GM18498 (cell line): ENCODE measurements around the gene IZUMO3.
"Not testable (repeated sequence)": the region's sequence is repeated elsewhere in the genome, so short reads cannot be mapped to it uniquely, and the experiment has no call there.

Experiments used
- ATAC-seq: cut with Tn5 transposase; IDR thresholded peaks from one replicate; pipeline ENCODE4 v1.9.1; 2021; ENCODE audit warnings: mild to moderate bottlenecking, moderate library complexity; ENCODE audit not compliant: unreplicated experiment

The IZUMO3 gene, protein sequence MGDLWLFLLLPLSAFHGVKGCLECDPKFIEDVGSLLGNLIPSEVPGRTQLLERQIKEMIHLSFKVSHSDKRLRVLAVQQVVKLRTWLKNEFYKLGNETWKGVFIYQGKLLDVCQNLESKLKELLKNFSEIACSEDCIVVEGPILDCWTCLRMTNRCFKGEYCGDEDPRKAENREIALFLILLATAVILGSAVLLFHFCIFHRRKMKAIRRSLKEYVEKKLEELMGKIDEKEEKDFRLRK

DNA sequence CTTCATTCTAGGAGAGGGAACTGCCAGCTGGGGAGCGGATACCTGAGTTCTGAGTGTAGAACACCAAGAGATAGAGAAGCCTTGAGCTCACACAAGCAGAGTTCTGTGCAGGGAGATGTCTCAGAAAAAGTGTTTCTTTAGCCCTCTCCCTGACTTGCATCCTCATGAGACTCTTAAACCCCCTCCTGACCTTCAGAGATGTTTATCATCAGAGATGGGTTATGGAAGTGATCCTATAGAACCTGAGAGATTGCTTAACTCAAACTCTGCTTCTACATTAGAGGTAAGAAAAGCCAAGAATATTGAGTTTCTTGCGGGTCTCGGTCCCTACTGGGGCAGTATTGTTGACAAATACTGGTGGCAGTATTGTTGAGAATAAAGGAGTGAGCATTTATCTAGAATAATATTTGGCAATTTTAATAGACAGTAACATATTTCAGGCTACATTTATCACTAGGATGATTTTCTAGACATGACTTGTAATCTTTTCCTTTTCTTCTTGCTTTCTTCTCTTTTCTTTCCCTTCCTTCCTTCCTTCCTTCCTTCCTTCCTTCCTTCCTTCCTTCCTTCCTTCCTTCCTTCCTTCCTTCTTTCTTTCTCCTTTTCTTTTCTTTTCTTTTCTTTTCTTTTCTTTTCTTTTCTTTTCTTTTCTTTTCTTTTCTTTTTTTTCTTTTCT, at the start of gene IZUMO3:
TSS of gene IZUMO3 (minus strand) at position 51 of the 676 bp plus-strand sequence. CDS start 248 bp downstream, outside the sequence.
- no peak for ATAC-seq

DNA sequence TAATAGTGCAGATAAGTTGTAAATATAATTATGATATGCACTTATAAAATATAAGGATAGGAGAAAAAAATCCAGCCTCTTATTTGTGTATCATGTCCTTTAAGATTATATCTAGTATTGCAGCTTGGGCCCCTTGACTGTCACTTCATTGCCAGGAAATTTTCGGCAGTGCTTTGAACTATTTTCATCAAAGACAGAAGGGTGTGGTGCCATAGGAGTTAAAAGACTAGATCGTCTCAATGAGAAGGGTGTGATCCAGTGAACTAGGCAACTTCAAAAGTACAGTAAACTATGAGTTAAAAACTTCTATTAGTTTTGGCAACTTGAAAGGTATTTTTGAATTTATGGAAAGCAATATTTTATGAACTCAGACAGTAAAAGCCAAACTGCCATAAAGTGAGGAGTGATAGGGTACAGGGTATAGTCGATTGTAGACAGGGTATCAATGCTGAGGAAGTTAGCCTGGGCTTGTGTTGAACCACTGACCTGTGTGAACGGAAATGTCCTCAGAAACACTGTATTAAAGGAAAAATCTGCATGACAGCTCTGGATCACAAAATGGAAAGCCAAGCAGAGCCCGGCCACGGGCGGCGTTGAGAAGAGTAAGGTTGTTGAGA, 48.6 kb upstream of the IZUMO3 start:
- ATAC-seq = no peak

DNA sequence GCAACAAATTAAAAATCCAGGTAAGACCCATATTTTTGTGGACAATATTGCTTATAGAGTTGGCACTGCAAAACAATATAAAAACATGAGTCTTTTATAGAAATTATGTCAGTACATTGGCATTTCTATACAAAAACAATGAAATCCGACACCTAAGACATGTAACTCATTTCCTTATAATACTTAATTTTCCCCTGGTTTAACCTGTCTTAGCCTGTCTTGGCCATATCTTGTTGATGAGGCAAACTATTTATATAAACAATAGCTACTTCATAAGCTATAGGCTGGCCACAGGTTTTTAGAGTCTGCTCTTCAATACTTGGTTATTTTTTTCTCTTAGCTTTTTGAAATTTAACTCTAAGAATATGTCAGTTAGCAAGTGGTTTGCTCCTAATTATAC, 44.7 kb upstream of the IZUMO3 start:
- no peak for ATAC-seq

DNA sequence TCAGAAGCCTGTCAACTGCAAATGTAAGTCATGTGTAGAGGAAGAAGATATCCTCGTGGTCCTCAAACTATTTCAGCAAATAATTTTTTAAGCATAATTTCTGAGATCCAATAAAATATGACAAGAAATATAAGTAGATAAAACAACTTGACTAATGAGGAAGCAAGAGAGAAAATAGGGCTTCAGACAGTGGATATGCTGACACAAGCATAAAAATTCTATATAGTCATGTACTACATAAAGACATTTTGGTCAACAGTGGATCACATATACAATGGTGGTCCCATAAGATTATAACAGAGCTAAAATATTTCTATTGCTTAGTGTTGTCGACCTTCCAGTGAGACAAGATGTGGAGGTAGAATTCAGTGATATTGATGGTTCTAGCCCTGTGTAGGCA, 42.2 kb upstream of the IZUMO3 start:
- no peak for ATAC-seq

DNA sequence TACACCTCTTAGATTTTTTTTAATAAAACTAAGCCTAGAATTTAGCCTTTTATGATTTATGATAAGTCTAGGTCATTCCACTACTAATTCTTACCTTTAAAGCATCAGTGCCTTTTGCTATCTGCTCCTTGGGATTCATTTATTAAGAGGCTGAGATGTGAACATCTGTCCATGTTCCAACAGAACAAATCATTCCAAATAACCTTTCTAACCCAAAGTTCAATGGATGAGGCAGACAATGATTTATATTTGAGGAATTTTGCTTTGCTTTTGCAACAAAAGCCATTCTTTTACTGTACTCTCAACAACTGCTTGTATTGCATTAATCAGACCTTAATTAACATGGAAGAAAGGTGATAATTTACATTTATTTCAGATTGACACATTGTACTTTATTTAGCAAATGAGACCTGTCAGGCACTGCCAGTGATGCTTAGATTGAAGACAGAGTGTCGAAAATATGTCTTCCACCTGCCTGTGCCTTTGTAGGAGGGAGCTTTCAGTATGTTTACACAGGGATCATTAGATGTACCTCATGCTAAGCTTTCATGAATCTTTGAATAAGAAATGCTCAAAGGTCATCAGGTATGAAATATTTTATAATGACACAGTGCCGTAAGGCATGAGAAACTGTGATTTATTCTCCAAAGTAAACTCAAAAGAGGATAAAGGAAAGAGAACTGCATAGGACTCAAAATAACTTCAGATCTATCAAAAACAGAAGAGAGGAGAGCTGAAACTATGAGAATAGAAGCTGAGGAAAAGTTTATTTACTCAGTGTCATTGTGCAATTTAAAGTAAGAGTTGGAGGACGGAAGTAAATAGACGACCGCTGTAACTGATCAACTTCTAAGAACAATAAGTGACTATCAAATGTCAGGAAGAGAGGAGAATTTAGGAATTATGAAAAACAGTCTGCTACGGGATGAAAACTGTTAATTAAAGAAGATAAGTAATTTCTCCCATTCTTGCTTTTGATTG, 36.7 kb upstream of the IZUMO3 start:
- no peak for ATAC-seq

DNA sequence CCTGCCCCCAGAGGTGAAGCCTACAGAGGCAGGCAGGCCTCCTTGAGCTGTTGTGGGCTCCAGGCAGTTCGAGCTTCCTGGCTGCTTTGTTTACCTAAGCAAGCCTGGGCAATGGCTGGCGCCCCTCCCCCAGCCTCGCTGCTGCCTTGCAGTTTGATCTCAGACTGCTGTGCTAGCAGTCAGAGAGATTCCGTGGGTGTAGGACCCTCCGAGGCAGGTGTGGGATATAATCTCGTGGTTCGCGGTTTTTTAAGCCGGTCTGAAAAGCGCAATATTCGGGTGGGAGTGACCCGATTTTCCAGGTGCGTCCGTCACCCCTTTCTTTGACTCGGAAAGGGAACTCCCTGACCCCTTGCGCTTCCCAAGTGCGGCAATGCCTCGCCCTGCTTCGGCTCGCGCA, 34.3 kb upstream of the IZUMO3 start:
- not testable (repeated sequence) for ATAC-seq

DNA sequence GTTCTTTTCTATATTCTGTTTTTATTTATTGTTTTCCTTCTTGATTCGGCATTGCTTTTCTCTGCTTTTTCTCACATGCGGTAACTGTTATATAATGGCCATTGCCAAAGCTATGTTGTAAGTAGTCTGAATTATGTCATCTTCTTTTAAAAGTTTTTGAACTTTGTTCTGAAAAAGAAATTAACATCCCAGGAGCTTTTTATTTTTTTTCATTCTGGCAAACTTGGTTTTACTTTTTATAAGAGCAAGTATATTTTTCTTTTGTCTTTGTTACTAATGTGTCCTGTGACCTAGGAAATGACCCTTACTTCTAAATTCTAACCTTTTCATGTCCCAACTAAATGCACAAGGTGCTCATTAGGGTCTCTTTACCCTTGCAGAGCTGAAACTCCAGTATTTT, 26.7 kb upstream of the IZUMO3 start:
- no peak for ATAC-seq

DNA sequence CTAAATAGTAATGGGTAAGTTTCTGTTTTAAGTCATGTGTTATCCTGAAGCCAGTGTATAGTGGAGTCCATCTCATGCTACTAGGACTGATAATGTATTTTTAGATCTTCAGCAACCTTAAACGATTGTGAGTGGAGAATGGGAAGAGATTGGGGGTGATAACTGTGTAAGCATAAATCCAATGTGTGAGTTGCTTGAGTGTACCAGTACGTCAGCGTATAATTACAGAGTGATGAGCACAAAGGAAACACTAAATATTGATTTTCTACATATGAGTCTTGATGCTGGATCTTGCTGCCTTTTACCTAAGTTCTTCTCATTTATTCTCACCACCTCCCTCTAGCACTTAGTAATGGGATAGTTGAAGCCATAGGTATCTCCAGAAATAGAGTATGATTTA, 16.3 kb upstream of the IZUMO3 start:
- ATAC-seq = no peak

DNA sequence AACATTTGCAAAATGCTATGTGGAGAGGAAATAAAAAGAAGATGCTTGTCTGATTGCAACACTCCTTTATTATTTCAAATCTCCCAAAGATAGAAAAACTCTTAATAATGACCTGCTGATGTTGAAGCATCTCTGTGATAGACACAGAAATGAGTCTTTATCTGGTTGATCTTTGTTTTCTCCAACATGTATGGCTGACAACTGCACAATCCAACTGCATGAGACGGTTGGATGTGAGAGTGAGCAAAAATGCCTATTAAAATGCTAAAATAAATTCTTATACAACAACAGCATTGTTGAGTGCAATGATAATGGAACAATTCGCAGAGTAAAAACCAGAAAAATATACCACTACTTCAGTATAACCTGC, 7.5 kb upstream of the IZUMO3 start:
- no peak for ATAC-seq

DNA sequence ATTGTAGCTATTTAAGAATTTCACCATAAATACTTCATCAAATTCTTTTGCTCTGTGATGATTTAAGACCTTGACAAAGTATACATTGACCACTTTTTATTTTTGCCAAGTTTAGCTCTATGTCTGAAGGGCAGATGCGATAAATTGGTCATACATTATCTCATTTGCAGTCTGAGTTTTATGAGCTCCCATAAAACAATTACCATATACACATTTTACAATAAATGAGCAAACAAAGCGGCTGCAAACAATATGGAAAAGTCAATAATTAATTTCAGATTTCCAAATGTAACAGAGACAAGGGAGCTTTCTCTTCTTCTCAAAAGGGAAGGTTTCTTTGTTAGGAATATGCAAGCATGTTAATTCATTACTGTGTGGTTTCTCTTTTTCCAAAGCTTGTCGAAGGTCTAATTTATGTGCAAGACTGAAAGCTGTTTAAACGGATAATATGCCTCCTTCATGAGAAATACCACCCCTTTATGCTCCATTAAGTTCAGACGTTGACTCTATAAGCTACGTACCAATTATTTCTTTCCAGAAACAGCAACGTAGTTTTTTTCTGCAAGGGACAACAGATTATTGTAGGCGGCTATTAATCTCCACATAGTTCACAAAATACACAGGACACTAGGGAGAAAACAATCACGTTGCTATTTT, 7.0 kb upstream of the IZUMO3 start:
- no peak for ATAC-seq

DNA sequence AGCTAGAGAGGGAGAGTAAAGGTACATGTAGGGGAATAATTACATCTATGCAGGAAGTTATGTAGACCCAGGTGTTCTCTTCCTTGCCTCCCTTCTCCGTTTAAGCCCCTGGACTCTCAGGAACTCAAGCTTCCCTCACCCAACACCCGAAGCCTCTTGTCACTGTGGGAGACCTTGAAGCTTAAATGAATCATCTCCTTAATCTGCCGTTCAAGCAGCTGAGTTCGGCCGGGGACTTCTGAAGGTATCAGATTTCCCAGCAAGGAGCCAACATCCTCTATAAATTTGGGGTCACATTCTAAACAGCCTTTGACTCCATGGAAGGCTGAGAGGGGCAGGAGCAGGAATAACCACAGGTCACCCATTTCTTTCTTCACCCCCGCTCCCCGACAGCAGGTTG, 412 bp downstream of the IZUMO3 start:
- no peak for ATAC-seq

DNA sequence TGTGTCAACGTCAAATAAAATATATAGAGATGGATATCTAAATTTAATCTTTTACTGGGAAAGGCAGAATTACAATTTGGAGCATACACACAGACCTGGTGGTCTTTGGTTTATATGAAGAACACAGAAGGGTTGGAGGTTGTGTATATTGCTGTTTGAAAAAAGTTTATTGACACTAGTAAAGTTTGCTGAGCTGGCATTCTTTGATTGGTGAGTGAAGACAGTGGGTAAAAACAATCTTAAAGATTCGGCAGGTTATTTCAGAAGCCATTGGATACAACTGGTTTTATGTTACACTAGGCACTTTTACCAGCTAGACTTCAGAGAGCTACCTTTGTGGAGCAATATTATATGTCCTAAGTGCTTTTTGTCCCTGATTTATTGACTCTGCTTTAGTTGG, 27.2 kb downstream of the IZUMO3 start:
- no peak for ATAC-seq

DNA sequence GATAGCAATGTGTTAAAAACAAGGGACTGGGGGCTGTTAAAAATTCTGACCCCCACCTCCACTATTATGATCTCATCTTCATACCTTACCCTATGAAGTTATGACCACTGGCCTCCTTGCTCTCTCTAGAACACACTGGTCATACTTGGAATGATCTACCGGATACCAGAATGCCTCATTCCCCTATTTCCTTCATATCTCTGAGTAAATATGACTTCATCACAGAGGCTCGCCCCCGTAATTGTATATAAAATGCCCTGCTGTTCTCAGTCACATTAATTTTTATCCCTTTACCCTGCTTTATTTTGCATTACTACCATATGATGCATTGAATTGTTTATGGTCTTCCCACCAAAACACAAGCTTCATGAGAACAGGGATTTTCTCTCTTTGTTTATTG, 29.2 kb downstream of the IZUMO3 start:
- ATAC-seq = no peak

DNA sequence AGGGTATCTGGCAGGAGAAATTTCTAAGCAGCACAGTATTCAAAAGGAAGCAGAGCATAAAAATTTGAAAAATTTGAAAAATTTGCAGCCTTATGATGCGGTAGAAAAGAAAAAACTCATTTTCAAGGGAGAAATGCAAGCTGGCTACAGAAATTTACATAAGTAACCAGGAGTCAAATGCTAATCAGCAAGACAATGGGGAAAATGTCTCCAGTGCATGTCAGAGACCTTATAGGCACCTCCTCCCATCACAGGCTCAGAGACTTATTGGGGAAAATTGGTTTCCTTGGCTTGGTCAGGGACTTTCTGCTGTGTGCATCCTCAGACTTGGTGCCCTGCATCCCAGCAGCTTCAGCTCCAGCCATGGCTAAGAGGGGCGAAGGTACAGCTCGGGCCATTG, 35.8 kb downstream of the IZUMO3 start:
- ATAC-seq = no peak

DNA sequence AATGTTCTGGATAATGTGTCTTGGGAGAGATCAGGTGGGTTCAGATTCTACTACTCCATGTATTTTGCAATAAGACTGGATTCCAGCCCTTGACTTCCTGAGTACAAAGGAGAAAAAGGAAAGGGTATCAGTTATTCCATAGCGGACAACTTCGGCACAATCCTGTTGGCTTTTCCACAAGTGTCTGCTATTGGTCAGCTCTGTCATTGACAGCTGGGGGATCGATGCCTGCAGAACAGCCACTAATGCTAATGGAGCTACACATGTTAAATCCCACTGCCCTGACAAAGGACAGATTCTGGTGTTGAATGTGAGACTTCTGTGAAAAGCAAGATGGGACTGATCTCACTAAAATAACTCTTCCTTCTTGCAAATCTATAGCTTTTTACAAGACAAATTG, 41.2 kb downstream of the IZUMO3 start:
- no peak for ATAC-seq

DNA sequence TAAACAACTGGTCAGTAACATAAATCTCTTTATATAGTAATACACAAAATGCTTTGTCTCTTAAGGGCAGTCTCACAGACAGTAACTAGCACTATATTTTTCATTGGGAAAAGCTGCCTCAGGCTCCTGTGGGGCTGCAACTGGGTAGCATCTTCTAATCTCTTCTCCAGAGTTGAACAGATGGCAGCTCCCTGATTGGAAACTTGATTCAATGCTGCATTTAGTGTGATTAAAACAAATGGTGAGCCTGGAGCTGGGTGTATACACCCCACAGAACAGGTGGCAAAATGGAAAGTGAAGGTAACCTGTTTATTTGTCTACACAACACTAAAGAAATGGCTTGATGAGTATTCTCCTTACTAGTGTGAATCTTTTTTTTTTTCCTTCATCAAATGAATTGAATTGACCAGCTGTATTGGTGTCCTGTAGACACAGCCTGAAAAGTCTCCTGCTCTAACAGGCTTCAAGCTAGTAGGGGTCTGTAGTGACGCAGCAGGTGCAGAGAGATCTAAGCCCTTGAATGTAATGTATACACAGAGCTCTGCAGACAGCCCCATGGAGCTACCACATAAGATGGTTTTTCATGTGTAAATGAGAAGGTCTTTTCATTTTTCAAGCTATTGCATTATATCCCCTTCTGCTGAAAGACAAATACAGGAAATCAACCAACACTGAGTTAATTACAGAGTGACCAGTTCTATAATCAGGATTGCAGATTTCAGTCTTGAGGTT, 43.3 kb downstream of the IZUMO3 start:
- no peak for ATAC-seq

DNA sequence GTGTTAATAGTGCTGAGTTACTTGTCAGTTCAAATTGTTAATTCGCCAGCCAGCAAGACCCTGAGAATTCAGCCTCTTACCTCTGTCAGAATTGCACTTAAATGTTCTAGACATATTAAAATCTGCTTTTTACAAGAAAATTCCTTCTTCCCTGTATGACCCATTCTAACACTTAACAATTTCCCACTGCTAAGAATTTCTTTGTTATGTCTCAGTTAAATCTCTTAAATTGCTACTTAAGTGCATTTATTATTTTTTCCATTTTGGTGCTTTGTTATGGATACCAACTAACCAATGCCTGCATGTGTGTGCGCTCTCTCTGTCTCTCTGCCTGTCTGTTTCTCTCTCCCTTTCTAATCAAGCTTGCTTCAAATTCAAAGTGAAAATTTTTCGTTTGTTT, 44.9 kb downstream of the IZUMO3 start:
- no peak for ATAC-seq

DNA sequence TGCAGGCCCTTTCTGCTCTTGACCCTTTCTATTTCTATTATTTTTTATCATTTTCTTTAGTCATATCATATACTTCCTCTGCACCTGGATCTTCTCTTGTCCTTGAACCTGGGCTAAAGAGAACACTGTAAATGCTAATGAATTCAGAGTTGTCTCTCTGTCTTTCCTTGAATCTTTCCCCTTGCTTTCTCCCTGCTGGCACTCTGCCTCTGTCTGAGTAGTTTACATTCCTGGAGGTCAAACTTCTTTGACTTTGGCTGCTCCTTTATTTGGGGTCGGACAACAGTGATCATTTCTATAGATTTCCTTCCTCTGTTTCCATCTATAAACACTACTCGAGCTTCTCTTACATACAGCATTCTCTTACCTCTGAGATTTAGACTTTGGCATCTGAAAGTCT, 47.1 kb downstream of the IZUMO3 start:
- no peak for ATAC-seq

DNA sequence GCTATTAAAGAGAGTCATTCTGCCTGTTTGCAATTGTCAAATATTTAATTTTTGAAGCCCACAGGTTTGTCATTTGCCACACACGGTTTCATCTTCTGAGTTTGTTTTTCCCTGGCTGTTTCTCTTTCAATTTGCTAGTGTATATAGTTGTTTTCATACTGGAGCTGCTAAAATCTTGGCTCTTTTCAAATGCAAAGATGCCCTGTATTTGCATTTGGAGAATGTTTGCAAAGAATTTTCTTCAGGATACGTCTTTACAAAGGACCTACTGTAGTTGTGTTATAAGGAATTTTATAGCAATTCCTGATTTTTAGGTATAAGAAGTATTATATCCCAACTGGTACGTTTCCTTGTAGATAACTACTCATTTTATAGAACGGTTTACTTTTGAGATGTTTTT, 48.0 kb downstream of the IZUMO3 start:
- no peak for ATAC-seq
